Neural cell (in vitro differentiated cells): ENCODE results near the gene FA2H. TPM values are rescaled to one million over a fixed set of nuclear protein-coding genes. Genes with fewer than 3 reads are reported as not detected.
"Not testable (repeated sequence)": the region's sequence is repeated elsewhere in the genome, so short reads cannot be mapped to it uniquely, and the experiment has no call there.

ENCODE experiments used
- H2AFZ ChIP-seq: fragments of 200-600, 300-800 bp; sonication (generic), shearing (Covaris generic); 2 replicates; pipeline ENCODE4 v1.6.0; 2014; ENCODE audit warnings: low read depth, mild to moderate bottlenecking, antibody characterized with exemption, low read length, moderate library complexity
- H3F3A ChIP-seq: fragments of 200-600 bp; shearing (Covaris generic); 2 replicates; pipeline ENCODE4 v1.6.1; 2016; ENCODE audit warnings: mild to moderate bottlenecking, moderate library complexity, mixed read lengths, antibody characterized with exemption, low read length; ENCODE audit not compliant: insufficient read depth, poor library complexity, severe bottlenecking
- H3K27ac ChIP-seq: fragments of 200-600, 300-800 bp; sonication (generic), shearing (Covaris generic); 2 replicates; pipeline ENCODE4 v1.5.1; 2014; ENCODE audit warnings: mild to moderate bottlenecking, low read length, moderate library complexity
- H3K27me3 ChIP-seq: fragments of 300-800, 200-600 bp; sonication (generic), shearing (Covaris generic); 2 replicates; pipeline ENCODE4 v1.6.0; 2014; ENCODE audit warnings: mild to moderate bottlenecking, low read depth, low read length, moderate library complexity; ENCODE audit not compliant: insufficient read depth
- H3K36me3 ChIP-seq: fragments of 300-800, 200-600 bp; sonication (generic), shearing (Covaris generic); 2 replicates; pipeline ENCODE4 v1.5.1; 2014; ENCODE audit warnings: mild to moderate bottlenecking, antibody characterized with exemption, low read length, moderate library complexity; ENCODE audit not compliant: insufficient read depth
- H3K4me2 ChIP-seq: fragments of 300-800, 200-600 bp; sonication (generic), shearing (Covaris generic); 2 replicates; pipeline ENCODE4 v1.6.0; 2014; ENCODE audit warnings: mild to moderate bottlenecking, low read length
- H3K4me3 ChIP-seq: fragments of 300-800, 200-600 bp; sonication (generic), shearing (Covaris generic); 2 replicates; pipeline ENCODE4 v1.5.1; 2014; ENCODE audit warnings: mild to moderate bottlenecking, low read length, moderate library complexity
- H3K79me2 ChIP-seq: fragments of 200-600 bp; shearing (Covaris generic); replicated peaks from 2 replicates; pipeline ENCODE4 v1.6.0; 2014; ENCODE audit warnings: mild to moderate bottlenecking, low read length, moderate library complexity; ENCODE audit not compliant: insufficient read depth
- H3K9ac ChIP-seq: fragments of 300-800, 200-600 bp; sonication (generic), shearing (Covaris generic); 2 replicates; pipeline ENCODE4 v1.6.1; 2016; ENCODE audit warnings: mild to moderate bottlenecking, low read length, mixed read lengths
- H3K9me2 ChIP-seq: fragments of 200-600 bp; shearing (Covaris generic); 2 replicates; pipeline ENCODE4 v1.6.1; 2016; ENCODE audit warnings: mild to moderate bottlenecking, low read length, mixed read lengths; ENCODE audit not compliant: insufficient read depth
- H3K9me3 ChIP-seq: fragments of 200-600, 300-800 bp; sonication (generic), shearing (Covaris generic); 2 replicates; pipeline ENCODE4 v1.6.1; 2016; ENCODE audit warnings: mild to moderate bottlenecking, mixed run types, low read length, moderate library complexity, mixed read lengths
- H4K20me1 ChIP-seq: fragments of 200-600 bp; shearing (Covaris generic); 2 replicates; pipeline ENCODE4 v1.6.1; 2016; ENCODE audit warnings: mild to moderate bottlenecking, mixed run types; ENCODE audit not compliant: insufficient read depth
- CTCF ChIP-seq: fragments of 450-650 bp; IDR thresholded peaks from 2 replicates; pipeline ENCODE4 v1.5.1; 2014; ENCODE audit warnings: antibody characterized with exemption, mild to moderate bottlenecking, moderate library complexity; ENCODE audit not compliant: poor library complexity, severe bottlenecking
- EP300 ChIP-seq: fragments of 450-650 bp; conservative IDR thresholded peaks from 2 replicates; pipeline ENCODE4 v1.6.1; 2014; ENCODE audit warnings: antibody characterized with exemption, mild to moderate bottlenecking, moderate library complexity; ENCODE audit not compliant: poor library complexity, severe bottlenecking
- EZH2 ChIP-seq: fragments of 200-600, 300-800 bp; shearing (Covaris generic), sonication (generic); IDR thresholded peaks from 2 replicates; pipeline ENCODE4 v1.6.1; 2014; ENCODE audit warnings: antibody characterized with exemption, low read length, borderline replicate concordance, mild to moderate bottlenecking; ENCODE audit not compliant: insufficient read depth, poor library complexity, severe bottlenecking
- MXI1 ChIP-seq: fragments of 450-650 bp; conservative IDR thresholded peaks from 2 replicates; pipeline ENCODE4 v1.6.1; 2014; ENCODE audit warnings: antibody characterized with exemption, mild to moderate bottlenecking; ENCODE audit not compliant: poor library complexity, severe bottlenecking
- POLR2AphosphoS5 ChIP-seq: IDR thresholded peaks from 2 replicates; pipeline ENCODE4 v1.6.1; 2012
- RAD21 ChIP-seq: fragments of 450-650 bp; conservative IDR thresholded peaks from 2 replicates; pipeline ENCODE4 v1.6.1; 2014; ENCODE audit warnings: antibody characterized with exemption, mild to moderate bottlenecking, moderate library complexity
- REST ChIP-seq: IDR thresholded peaks from 2 replicates; pipeline ENCODE4 v1.6.1; 2012; ENCODE audit warnings: borderline replicate concordance
- SMC3 ChIP-seq: fragments of 450-650 bp; conservative IDR thresholded peaks from 2 replicates; pipeline ENCODE4 v1.6.1; 2014; ENCODE audit warnings: antibody characterized with exemption, mild to moderate bottlenecking, moderate library complexity; ENCODE audit not compliant: poor library complexity
- TAF1 ChIP-seq: IDR thresholded peaks from 2 replicates; pipeline ENCODE4 v1.6.1; 2012; ENCODE audit warnings: low read depth
- polyA plus RNA-seq: library from polyadenylated mRNA; depleted of rRNA; stranded (reverse); fragments of >200 nt; gene quantifications from 2 replicates; pipeline ENCODE4 v1.2.3, GENCODE V29; 2014

The FA2H gene
- polyA plus RNA-seq, 1 donor from 2014 or later: not detected

GRCh38 chr16:74792225-74792624 is 17.6 kb upstream of the FA2H start:
- Histone ChIP-seq H3K4me2 (no peak overlapping the region), H3K27ac (no peak overlapping the region), H3K79me2 (no peaks in the 10 kb centered on the region), H3F3A (no peaks in the 10 kb centered on the region), H3K36me3 (no peaks in the 10 kb centered on the region), H3K9me3 (no peaks in the 10 kb centered on the region), H2AFZ (no peak overlapping the region), H3K27me3 (no peaks in the 10 kb centered on the region), H3K9me2 (no peaks in the 10 kb centered on the region), H3K4me3 (no peak overlapping the region), H4K20me1 (no peaks in the 10 kb centered on the region), H3K9ac (no peak overlapping the region)
- TF ChIP-seq EP300 (no peak), EZH2 (no peak), MXI1 (no peak), REST (no peak), CTCF (no peak), TAF1 (no peak), SMC3 (no peak), POLR2AphosphoS5 (no peak), RAD21 (no peak)

DNA sequence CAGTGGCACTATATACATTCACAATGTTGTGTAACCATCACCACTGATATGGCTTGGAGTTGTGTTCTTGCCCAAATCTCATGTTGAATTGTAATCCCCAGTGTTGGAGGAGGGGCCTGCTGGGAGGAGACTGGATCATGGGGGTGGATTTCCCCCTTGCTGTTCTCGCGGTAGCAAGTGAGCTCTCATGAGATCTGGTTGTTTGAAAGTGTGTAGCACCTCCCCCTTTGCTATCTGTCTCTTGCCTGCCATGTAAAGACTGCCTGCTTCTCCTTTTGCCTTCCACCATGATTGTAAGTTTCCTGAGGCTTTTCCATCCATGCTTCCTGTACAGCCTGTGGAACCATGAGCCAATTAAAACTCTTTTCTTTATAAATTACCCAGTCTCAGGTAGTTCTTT is 17.1 kb upstream of the FA2H start:
- not testable (repeated sequence) for H3K27me3 ChIP-seq, H3K9me3 ChIP-seq, H3K9ac ChIP-seq, H3K4me2 ChIP-seq, H3K27ac ChIP-seq, H3K36me3 ChIP-seq, H2AFZ ChIP-seq, H3K79me2 ChIP-seq, H4K20me1 ChIP-seq, H3K9me2 ChIP-seq, H3K4me3 ChIP-seq, H3F3A ChIP-seq

GRCh38 chr16:74788108-74788507 is 13.5 kb upstream of the FA2H start:
- Histone ChIP-seq H3K27ac (no peak overlapping the region), H3F3A (no peaks in the 10 kb centered on the region), H3K9me3 (no peaks in the 10 kb centered on the region), H2AFZ (no peak overlapping the region), H3K9ac (no peak overlapping the region), H3K4me3 (no peak overlapping the region), H3K4me2 (no peak overlapping the region), H3K36me3 (no peaks in the 10 kb centered on the region), H3K27me3 (no peaks in the 10 kb centered on the region), H3K9me2 (no peaks in the 10 kb centered on the region), H3K79me2 (no peaks in the 10 kb centered on the region), H4K20me1 (no peaks in the 10 kb centered on the region)
- no peak for TF ChIP-seq RAD21
- TF ChIP-seq TAF1: no peak
- TF ChIP-seq POLR2AphosphoS5: no peak
- TF ChIP-seq EP300: no peak
- no peak for TF ChIP-seq REST
- no peak for TF ChIP-seq CTCF
- TF ChIP-seq SMC3: no peak
- no peak for TF ChIP-seq EZH2
- no peak for TF ChIP-seq MXI1
